GM18873 (cell line): Measurements from ENCODE around the gene KCNQ5.

ENCODE experiments used
- ATAC-seq: cut with Tn5 transposase; IDR thresholded peaks from one replicate; pipeline ENCODE4 v1.9.1; 2021; ENCODE audit warnings: mild to moderate bottlenecking, moderate library complexity, moderate number of reproducible peaks; ENCODE audit not compliant: unreplicated experiment, low FRiP score

Gene KCNQ5

DNA sequence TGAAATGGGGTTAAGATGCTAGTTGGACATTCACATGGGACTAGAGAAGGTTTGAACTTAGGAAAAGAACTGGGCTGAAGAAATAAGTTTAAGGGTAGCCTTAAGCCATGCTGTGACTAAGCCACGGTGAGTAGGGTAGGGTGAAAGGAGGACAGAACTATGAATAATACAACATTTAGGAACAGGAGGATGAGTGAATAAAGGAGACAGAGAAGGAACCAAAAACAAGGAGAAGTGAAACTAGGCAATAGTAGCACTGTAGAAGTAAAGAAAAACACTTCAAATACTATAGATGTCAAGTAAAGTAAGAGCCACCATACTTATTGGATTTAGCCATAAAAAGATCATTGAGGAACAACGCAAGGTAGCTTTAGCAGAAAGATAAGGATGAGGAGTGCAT lies 111.2 kb downstream of the KCNQ5 start:
- no peak for ATAC-seq

DNA sequence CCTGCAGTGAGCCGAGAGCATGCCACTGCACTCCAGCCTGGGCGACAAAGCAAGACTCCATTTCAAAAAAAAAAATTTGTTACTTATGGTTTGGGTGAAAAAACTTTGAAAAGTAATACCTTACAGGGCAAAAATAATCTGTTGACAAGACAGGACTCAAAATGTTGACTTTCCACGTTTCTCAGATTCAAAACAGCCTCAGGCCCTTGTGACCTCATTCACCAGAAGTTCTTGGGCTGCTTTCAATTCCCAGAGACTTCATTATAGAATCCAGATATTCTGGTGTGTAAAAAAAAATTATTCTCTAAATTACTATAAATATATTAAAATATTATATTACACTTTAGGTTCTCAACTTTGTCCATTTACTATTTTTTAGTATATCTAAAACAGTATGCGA lies 116.2 kb downstream of the KCNQ5 start:
- ATAC-seq: no peak

DNA sequence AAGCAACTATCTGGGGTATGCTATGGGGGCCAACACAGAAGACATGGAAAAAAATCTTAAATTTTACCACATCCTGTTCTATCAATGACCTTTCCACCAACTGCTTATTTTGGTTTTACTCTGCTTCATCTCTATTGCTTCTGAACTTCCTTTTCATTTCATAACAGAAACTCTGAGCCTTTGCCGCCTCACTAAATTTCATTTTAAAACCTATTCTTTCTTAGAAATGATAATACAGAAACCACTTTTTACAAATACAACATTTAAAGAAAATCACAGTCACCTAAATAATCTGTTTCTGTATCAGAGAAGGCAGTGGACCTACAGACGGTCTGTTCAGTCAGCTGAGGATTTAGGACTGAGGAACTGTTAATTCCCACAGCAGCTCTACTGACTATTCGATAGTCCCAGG lies 117.5 kb downstream of the KCNQ5 start:
- ATAC-seq: peak; percentile 63

DNA sequence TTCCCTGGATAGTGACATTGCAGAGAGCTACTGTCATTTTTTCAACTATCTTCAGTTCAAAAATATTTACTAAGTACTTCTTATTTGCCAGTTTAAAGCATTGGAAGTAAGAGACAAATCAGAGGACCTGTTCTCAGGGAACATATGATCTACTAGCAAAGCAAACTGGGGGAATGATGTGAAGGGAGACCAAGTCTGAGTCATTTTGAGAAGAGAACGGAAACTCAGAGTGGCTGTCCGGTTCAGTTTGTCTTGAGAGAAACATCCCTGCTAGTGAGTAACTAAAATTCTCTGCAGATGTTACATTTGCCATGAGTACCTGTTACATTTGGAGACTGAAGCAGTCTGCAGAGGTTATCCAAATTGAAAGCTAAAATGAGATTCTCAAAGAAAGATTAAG lies 118.3 kb downstream of the KCNQ5 start:
- peak; percentile 92 for ATAC-seq

DNA sequence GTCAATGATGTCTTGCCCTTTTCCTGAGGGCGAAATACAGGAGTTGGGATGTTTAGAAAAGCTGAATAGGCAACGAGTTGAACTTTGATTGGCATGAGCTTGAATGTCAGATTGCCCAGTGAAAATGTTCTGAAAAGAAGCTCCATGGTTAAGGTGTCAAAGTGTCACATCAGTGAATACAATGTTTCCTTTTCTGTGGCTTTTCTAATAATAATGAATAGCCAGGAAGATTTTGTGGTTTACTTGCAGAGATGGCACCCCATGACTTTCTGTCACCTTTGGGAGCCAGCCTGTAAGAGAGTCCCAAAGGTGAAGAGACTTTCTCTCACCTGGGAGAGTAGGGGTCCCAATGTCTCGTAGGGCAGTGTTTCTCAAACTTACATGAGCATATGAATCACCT lies 119.2 kb downstream of the KCNQ5 start:
- ATAC-seq: no peak

DNA sequence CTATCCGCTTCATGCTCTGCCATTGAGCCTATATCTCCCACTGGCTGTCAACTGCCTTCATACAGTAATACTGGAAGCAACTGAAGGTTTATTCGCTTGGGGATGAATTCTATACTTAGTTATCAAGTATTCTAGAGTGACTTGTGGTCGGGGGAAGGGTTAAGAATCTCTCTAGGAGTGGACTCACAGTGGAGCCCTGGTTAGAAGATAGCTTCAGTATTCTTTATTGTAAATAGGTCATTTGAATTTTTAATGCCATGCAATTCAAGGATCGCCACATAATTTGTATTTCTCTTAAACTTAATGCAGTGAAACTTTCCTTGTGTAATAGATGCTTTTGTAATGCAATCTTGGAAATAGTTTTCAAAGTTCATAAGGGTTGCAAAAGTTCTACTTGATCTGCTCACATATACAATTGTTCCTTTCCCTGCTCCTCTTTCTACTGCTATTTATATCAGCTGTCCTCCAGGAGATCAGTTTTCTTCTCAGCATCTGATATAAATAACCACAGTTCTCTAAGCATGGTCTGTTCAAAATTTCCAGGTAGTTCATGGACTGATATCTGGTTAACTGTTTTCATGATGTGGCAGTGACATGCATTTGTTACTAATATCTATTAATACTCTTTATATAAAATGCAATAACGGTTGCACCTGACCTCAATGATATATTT lies 120.3 kb downstream of the KCNQ5 start:
- ATAC-seq: no peak

DNA sequence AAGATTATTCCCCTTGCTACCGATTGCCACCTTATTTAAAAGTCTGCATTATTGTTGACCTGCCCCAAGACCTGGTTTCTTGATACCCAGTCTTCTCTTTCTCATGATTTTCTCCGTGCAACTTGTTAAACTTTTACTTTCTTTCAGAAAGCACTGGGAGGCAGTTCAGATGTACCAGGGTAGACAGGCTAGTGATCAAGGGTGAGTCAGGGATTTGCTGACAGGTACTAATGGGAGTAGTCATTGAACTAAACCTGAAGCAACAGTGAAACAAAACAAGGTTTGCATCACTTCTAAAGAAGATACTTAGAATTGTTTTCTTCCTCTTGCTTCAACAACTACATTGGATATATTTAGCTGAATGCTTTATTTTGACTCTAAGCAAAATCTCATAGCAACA lies 124.4 kb downstream of the KCNQ5 start:
- no peak for ATAC-seq

DNA sequence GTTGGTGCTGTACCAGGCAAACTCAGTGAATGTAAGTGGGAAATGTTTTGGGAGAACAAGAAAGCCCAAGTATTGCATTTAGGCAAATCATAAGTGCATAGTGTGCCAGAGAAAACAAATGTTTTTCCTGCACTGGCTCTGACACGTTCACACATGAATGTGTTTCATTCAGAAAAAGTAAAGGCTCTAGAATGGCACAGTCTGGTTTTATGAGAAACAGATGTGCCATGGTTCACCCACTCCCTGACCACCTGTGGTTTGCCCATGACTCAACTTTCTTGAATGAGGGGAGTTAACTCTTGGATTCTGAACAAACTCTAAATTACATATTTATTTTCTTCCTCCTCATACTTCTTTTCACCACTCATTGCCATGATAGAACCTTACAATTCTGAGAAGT lies 126.9 kb downstream of the KCNQ5 start:
- ATAC-seq: peak; percentile 58

DNA sequence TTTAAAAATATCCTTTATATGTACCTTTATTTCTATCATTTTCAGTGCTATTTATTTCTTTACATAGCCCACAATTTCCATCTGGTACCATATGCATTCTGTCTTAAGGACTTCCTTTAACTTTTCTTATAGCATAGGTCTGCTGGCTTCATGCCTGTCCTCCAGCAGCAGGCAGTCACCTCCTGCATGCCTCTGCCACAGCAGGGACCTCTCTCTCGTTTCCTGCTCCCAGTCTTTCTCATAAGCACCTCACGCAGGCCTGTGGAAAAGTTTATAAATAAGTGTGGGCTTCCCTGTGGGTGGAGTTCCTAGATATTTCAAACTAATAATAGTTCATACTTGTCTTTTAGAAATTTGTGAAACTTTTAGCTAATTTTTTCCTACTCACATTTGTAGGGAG lies 133.9 kb downstream of the KCNQ5 start:
- no peak for ATAC-seq

DNA sequence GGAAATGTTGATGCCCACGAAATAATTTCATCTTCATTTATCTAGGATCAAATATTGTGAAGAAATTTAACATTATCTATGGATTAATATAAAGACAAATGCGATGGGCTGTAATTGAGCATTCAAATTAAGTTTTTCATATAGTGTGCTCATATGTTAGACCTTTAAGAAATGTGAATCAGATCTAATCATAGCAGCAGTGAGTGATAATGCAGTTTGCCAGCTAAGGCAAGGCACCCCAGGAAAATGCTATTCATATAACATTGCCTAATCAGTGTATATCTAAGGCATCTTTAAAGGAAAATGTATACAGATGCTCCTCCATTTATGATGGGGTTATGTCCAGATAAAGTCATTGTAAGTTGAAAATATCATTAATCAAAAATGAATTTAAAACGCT lies 135.2 kb downstream of the KCNQ5 start:
- no peak for ATAC-seq

DNA sequence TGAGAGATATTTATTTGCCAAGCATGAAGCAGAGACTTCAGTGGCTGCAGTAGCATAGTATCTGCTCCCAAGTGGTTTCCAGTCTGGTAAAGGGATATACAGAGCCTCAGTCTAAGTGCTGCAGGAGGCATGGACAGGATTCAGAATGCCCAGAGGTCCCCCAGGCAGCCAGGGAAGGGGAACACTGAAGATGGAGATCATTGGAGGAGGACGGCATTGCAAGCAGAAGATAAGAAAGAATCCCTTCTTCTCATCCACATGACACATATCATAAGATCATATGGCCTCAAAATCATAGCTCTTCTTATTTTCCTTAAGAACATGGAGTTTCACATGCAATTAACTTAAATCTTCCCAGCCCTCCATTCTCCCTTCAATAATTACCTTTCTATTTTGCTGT lies 136.1 kb downstream of the KCNQ5 start:
- no peak for ATAC-seq

DNA sequence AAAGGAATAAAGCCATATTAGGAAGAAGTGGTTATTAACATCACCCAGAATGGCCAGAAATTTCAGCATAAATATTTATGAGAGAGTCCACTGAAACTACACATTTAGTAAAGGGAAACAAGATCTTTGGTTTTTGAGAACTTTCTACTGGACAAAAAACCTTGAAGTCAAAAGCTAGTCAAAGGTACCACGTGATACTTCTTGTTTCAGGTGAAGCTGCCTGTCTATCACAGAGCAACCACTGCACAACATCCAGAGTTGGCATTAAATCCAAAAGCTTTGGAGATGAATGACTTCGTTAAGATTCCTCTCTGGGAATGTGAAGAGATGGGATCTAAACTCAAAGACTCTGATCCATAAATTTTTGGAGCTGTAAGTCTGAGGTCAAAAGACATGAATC lies 137.0 kb downstream of the KCNQ5 start:
- ATAC-seq: no peak

DNA sequence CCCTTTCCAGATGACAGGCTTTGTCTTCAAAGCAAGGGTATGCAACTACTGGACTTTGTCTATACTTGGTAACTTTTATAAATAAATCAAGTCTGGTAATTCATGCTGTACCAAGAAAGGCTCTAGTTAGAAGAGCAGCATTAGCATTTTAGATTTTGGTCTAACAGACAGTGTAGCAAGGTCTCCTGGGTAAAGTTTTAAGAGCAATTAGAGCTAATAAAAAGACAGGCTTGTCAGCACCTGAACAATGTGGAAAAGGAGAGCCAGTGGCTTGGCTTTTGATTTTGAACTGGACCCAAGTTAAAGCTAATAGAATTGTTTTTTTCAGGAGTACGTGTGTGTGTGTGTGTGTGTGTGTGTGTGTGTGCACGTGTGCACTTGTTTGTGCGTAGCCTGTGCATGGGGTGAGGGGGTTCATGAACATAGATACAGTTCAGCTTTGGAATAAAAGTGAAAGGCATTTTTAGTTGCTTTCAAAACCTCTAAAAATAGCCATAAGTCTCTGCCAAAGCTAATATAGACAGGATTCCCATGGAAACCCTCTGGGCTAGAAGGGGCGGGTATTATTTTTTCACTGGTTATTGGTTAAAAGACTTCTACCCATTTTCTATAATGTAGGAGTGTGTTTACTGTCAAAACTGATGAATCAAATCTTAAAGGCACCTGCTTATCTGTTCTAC lies 138.4 kb downstream of the KCNQ5 start:
- no peak for ATAC-seq

DNA sequence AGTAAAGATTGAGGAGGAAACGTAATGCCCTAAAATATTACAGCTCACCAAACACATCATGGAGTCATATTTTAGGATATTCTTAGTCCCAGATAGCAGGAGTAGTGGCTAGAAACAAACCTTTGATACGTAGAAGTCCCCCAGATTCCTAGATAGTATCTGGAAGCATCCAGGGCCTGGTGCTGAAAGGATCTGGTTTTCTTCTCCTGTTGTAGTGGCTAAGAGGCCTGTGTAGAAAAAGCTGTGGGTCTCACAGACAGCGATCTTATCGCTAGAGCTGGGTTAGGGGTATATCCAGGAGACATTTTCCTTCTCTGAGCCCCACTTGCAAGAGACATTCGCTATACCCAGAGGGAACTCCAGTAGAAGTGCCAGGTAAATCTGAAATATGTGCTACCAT lies 139.9 kb downstream of the KCNQ5 start:
- ATAC-seq: no peak

DNA sequence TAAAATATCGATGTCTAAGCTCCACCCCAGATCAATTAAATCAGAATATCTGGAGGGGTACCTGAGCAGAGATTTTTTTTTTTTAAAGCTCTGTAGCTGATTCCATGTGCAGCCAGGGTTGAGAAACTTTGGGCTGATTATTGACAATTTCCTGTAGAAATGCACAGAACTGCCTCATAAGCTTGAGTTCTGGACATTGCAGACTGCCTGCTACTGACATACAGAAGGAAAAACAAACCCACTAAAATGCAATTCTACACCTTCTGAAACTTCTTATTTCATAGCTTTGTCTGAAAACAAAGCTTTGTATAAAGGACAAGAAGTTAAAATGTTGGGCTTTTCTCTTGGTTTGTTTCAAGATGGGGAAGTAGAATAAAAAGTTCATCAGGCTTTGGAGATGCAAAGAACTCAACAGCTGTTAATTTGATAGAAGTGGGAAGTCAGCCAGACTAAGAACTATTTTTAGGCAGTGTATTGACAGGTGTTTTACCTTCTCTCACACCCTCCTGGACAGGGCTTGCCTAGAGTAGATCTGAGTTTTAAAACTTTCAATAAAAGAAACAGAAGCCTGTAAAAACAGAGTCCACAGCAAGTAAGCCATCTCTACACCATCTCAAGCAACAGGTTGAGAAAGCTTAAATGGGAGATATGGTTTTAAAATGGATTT lies 147.7 kb downstream of the KCNQ5 start:
- ATAC-seq: no peak

DNA sequence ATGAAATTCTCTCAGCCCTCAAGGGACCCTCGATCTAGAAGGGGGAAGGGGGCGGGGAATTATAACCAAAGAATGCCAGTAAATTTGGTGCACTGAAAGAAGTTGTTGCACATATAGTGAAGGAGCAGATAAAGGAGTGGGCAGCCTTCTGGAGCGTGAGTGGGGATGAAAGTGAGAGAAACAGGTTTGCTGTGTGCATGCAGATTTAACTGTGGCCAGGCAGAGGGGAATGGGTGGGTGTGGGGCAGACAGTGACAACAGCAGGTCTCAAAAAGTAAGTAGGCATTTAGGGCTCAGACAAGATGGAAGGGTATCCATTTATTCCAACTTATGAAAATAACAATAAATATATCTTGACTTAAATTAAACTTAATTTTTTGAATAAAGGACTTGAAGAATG lies 149.1 kb downstream of the KCNQ5 start:
- no peak for ATAC-seq

DNA sequence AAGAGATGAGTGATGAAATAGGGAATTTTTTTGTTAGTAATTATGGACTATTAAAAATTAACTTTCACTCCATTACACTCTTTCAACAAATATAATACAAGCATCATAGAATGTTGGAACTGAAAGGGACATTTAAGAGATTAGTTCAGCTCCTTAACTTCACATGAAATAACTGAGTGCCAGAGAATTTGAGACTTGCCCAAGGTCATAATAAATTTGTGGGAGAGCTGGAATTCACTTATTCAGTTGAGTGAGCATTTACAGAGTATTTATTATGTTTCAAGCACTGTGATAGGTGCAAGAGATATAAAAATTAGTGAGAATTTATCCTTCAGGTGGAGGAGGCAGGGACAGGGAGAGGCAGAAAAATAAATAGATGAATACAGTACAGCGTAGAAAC lies 154.6 kb downstream of the KCNQ5 start:
- no peak for ATAC-seq

DNA sequence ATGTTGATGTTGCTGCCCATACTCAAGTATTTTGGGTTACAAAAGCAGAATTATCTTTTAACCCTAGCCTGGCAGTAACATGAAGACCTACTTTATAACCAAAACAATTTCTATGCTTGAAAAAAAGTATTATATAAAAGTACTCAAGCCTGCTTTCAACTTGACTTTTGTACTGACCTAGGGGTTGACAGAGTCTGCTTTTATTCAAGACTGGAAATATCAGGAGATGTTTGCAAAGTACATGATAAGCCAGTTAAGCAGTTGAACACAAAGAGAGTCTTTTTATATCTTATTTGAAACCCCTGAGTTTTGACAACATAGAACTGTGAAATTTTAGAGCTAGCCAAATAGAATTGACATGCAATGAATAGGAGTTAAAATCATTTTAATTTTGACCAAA lies 159.8 kb downstream of the KCNQ5 start:
- no peak for ATAC-seq

DNA sequence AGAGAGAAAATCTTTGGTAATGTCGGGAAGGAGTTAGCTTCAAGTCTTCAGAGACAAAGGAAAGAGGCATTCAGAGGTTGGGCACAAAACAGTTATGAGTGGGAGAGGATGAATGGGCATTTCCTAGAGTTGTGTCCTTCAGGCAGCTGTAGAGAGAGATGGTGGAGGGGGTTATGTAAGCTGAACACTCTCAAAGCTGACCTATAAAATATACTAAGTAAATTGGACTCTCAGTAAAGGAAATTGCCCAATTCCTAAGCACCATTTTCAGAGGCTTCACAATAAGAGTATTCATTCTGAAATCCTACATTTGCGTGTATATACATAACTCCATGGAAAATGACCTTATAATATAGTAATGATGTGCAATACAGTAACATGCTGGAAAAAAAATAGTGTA lies 161.2 kb downstream of the KCNQ5 start:
- ATAC-seq: no peak

DNA sequence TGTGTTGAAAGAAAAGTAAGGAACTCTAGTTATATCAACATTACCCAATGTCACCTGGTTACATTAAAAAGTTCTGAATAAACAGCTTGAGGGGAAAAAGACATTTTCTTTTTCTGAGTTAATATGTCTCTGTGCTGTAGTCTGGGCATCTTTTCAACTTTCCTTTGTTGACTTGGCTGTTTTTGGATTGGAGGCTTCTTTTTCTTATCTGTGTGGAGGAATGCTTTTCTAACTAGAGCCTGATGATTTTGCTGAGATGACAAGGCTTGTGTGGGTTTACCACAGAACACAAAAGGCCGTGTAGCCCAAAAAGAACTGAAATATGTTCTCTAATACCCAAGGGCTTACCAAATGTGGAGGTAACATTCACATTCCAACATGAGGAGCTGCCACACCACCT lies 161.8 kb downstream of the KCNQ5 start:
- ATAC-seq: no peak

DNA sequence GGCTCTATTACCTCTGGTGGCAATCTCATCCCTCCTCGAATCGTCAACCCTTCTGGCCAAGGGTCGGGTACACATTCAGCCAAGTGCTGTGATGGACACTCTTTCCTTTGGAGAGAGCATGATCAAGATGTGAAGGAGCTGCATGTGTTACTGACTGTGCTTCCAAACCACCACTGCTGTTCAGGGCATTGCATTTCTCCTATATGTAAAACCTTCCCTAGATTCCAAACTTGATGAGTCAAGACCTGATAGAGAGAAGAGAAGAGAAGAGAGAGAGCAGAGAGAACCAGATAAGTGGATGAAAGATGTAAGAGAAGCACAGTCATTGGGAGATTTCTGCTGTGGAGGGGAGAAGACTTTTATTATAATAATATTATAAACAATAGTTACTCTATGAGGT lies 162.2 kb downstream of the KCNQ5 start:
- no peak for ATAC-seq

DNA sequence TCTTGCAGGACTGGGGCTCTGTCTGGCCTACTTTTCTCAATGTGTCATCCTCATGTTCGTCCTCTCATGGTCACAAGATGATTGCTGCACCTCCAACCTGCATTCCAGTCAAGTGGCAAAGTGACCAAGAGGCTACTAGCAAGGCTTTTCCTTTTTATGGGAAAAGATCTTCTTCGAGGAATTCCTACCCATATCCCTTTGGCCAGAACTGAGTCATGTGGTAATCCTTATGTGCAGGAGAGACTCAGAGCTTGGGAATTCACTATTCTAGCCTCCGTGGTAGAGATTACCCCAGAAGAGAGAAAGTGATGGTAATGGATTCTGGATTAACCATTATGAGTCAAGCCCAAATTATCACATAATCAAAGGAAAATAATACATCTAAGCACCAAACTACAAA lies 162.7 kb downstream of the KCNQ5 start:
- ATAC-seq: no peak
